ENCODE results near the gene GALNS. TPM values are rescaled to one million over a fixed set of nuclear protein-coding genes. Genes with fewer than 3 reads are reported as not detected.

The GALNS gene
- total and polyA plus RNA-seq, 2 donors (not counting 1 experiment from before 2014, with no cell fraction given): 45.5 to 68.4 TPM

- H3K4me3 ChIP-seq (ENCODE audit: control extremely low read depth in 1 of 5, extremely low read depth in 1 of 5, insufficient read depth in 1 of 5, low read depth in 2 of 5, low read length in 4 of 5): peak overlapping the region in 3 of 5 experiments; percentile 3 to 41 (median 9)
- TF ChIP-seq CTCF (IDR thresholded peaks at IDR 0.05) (no peak), EZH2 (IDR thresholded peaks at IDR 0.05; ENCODE audit: borderline replicate concordance, insufficient read depth, low read depth, low read length, poor library complexity, severe bottlenecking) (no peak)
- ATAC-seq (ENCODE audit: low read depth): no peak
- WGBS (ENCODE audit: insufficient coverage): no CpG with 5 or more reads among the region's 13 CpGs
- peaks cover 58% of the 10 kb centered on the region for H3K79me2 ChIP-seq (ENCODE audit: control insufficient read depth, insufficient read depth, low read length)
- peak overlapping the region; percentile 45 for H3K9ac ChIP-seq (ENCODE audit: low read length)
- H4K20me1 ChIP-seq (ENCODE audit: control insufficient read depth, insufficient read depth, low read length, poor library complexity, severe bottlenecking): peaks cover 65% of the 10 kb centered on the region
- no peaks in the 10 kb centered on the region for H3K27me3 ChIP-seq (replicated peaks in 1 of 4; ENCODE audit: control extremely low read depth in 1 of 4, control insufficient read depth in 3 of 4, insufficient read depth in 4 of 4, low read length in 3 of 4)
- intact Hi-C loops (cut with micrococcal nuclease): loop anchor here (1.0 to 10.0 kb wide), 4 partner anchors 11 to 326 kb away; partner anchors contain the start of genes IL17C, ZC3H18 and ZFPM1
- CTCF ChIA-PET: interaction anchor here (1.2 to 9.9 kb wide), 11 partner anchors 11 to 435 kb away, joined by 3 to 138 read pairs (median 8); partner anchors contain the start of genes APRT, CDT1 and TRAPPC2L
- peak overlapping the region; percentile 84 for H3K27ac Mint-ChIP-seq
- peaks cover 57% of the 10 kb centered on the region for H3K4me1 Mint-ChIP-seq
- H3K27ac ChIP-seq (ENCODE audit: low read length in 2 of 2): peak overlapping the region; percentile 72 to 77
- H2AFZ ChIP-seq (ENCODE audit: insufficient read depth, low read depth, low read length, poor library complexity, severe bottlenecking): peak overlapping the region; percentile 28
- DNase-seq: no peak
- no peaks in the 10 kb centered on the region for H3K9me3 ChIP-seq (ENCODE audit: control extremely low read depth in 1 of 3, control insufficient read depth in 2 of 3, insufficient read depth in 1 of 3, low read length in 2 of 3)
- H3K4me1 ChIP-seq (ENCODE audit: control insufficient read depth in 2 of 2, insufficient read depth in 2 of 2, low read length in 2 of 2): peaks cover 50 to 64% of the 10 kb centered on the region in 2 donors
- peak overlapping the region; percentile 95 for H3K4me2 ChIP-seq (replicated peaks; ENCODE audit: low read depth, low read length, poor library complexity, severe bottlenecking)
- POLR2A ChIA-PET: interaction anchor here (0.6 to 2.1 kb wide), 10 partner anchors 10 to 410 kb away, joined by 3 to 7 read pairs (median 4); partner anchors contain the start of gene APRT
- no peaks in the 10 kb centered on the region for H3K27me3 Mint-ChIP-seq
- H3K4me3 Mint-ChIP-seq: peak overlapping the region; percentile 73
- H3K9me3 Mint-ChIP-seq (ENCODE audit: insufficient read depth): no peaks in the 10 kb centered on the region
- peaks cover 0 to 10% of the 10 kb centered on the region in 2 experiments for H3K36me3 ChIP-seq (replicated peaks in 1 of 2; ENCODE audit: control extremely low read depth in 1 of 2, control insufficient read depth in 1 of 2, extremely low read depth in 1 of 2, insufficient read depth in 2 of 2, low read length in 1 of 2)
Observed at GRCh38 chr16:88780142-88781062, 76.3 kb downstream of the GALNS start.

Measured in B cell (primary cell).